Measurements from ENCODE around the gene WDR75. TPM values are rescaled to one million over a fixed set of nuclear protein-coding genes. Genes with fewer than 3 reads are reported as not detected.

WDR75 gene
- total and polyA plus RNA-seq, 12 donors, result 23.7 to 73.9 (median 39.7) TPM

- Histone ChIP-seq H3K27me3 (no peaks in the 10 kb centered on the region), H3K4me3 (no peak overlapping the region), H3K4me1 (replicated peaks in 1 of 2) (peaks cover 0 to 12% of the 10 kb centered on the region in 2 donors), H3K9me3 (replicated peaks in 1 of 3) (no peaks in the 10 kb centered on the region), H3K36me3 (replicated peaks in 1 of 2) (no peaks in the 10 kb centered on the region), H3K27ac (no peak overlapping the region)
- intact Hi-C loops (cut with DNase I), result loop anchor here in 1 of 2 donors (5.0 kb wide), 2 partner anchors 126 to 321 kb away; no protein-coding TSS in a partner anchor
- DNase-seq, result no peak
- TF ChIP-seq POLR2A (IDR thresholded peaks at IDR 0.05), result no peak
- no peak for TF ChIP-seq CTCF (IDR thresholded peaks at IDR 0.05)
- 74 to 83% (median 76%) methylated on average over 4 of the region's 4 CpGs for WGBS, 4 donors
Observed at GRCh38 chr2:189413249-189413648, 28.0 kb upstream of the WDR75 start.

- intact Hi-C loops (cut with DNase I), result no loop called here
- Histone ChIP-seq H3K36me3 (replicated peaks in 1 of 2) (no peaks in the 10 kb centered on the region), H3K4me1 (replicated peaks in 1 of 2) (peaks cover 0 to 8% of the 10 kb centered on the region in 2 donors), H3K9me3 (replicated peaks in 1 of 3) (no peaks in the 10 kb centered on the region), H3K27me3 (no peaks in the 10 kb centered on the region), H3K4me3 (no peak overlapping the region), H3K27ac (no peak overlapping the region)
- TF ChIP-seq POLR2A (IDR thresholded peaks at IDR 0.05) (no peak), CTCF (IDR thresholded peaks at IDR 0.05) (no peak)
- DNase-seq, result no peak
- 76 to 100% (median 88%) methylated on average over 1 of the region's 1 CpG for WGBS, 4 donors
Observed at GRCh38 chr2:189421644-189422043, 19.6 kb upstream of the WDR75 start.

GRCh38 chr2:189424961-189425360, 16.3 kb upstream of the WDR75 start:
- DNase-seq, result no peak
- intact Hi-C loops (cut with DNase I), result no loop called here
- H3K4me3 ChIP-seq, result no peak overlapping the region
- TF ChIP-seq CTCF (IDR thresholded peaks at IDR 0.05) (no peak), POLR2A (IDR thresholded peaks at IDR 0.05) (no peak)
- no peak overlapping the region for H3K27ac ChIP-seq
- no peaks in the 10 kb centered on the region for H3K4me1 ChIP-seq (replicated peaks in 1 of 2)
- WGBS, 4 donors, result 91 to 97% (median 95%) methylated on average over 2 of the region's 2 CpGs
- H3K9me3 ChIP-seq (replicated peaks in 1 of 3), result no peaks in the 10 kb centered on the region
- H3K36me3 ChIP-seq (replicated peaks in 1 of 2), result no peaks in the 10 kb centered on the region
- H3K27me3 ChIP-seq, result no peaks in the 10 kb centered on the region

GRCh38 chr2:189425676-189426075, 15.6 kb upstream of the WDR75 start:
- no peak overlapping the region for H3K4me3 ChIP-seq
- H3K4me1 ChIP-seq (replicated peaks in 1 of 2), result no peaks in the 10 kb centered on the region
- no peak for DNase-seq
- H3K36me3 ChIP-seq (replicated peaks in 1 of 2), result no peaks in the 10 kb centered on the region
- intact Hi-C loops (cut with DNase I), result no loop called here
- no peak overlapping the region for H3K27ac ChIP-seq
- no peaks in the 10 kb centered on the region for H3K9me3 ChIP-seq (replicated peaks in 1 of 3)
- TF ChIP-seq POLR2A (IDR thresholded peaks at IDR 0.05), result no peak
- WGBS, 4 donors, result 98 to 100% (median 100%) methylated on average over 1 of the region's 1 CpG
- H3K27me3 ChIP-seq, result no peaks in the 10 kb centered on the region

- 81 to 98% (median 91%) methylated on average over 2 of the region's 2 CpGs for WGBS, 4 donors
- no peaks in the 10 kb centered on the region for H3K4me1 ChIP-seq (replicated peaks in 1 of 2)
- no peaks in the 10 kb centered on the region for H3K36me3 ChIP-seq (replicated peaks in 1 of 2)
- H3K9me3 ChIP-seq (replicated peaks in 1 of 3), result no peaks in the 10 kb centered on the region
- H3K4me3 ChIP-seq, result no peak overlapping the region
- H3K27ac ChIP-seq, result no peak overlapping the region
- TF ChIP-seq CTCF (IDR thresholded peaks at IDR 0.05) (no peak), POLR2A (IDR thresholded peaks at IDR 0.05) (no peak)
- no peak for DNase-seq
- no peaks in the 10 kb centered on the region for H3K27me3 ChIP-seq
- intact Hi-C loops (cut with DNase I), result no loop called here
Observed at GRCh38 chr2:189426886-189427285, 14.4 kb upstream of the WDR75 start.

Data from adrenal gland (tissue), 12 donors.